Colonic mucosa (tissue), 4 donors: ENCODE data around the gene RAD21L1. TPM values are rescaled to one million over a fixed set of nuclear protein-coding genes. Genes with fewer than 3 reads are reported as not detected.
"Not testable (repeated sequence)": the region's sequence is repeated elsewhere in the genome, so short reads cannot be mapped to it uniquely, and the experiment has no call there.

Experiments
- DNase-seq: peaks from one replicate; pipeline ENCODE4 v3.0.0-alpha.2; 2020
- H3K27ac ChIP-seq: fragments of 200-600 bp; one replicate; pipeline ENCODE4 v1.8.0; 2021
- H3K27me3 ChIP-seq: fragments of 200-600 bp; one replicate; pipeline ENCODE4 v1.8.0; 2021
- H3K36me3 ChIP-seq: fragments of 200-600 bp; one replicate; pipeline ENCODE4 v1.8.0; 2021
- H3K4me1 ChIP-seq: fragments of 200-600 bp; one replicate; pipeline ENCODE4 v1.8.0; 2021; ENCODE audit warnings: mild to moderate bottlenecking
- H3K4me3 ChIP-seq: fragments of 200-600 bp; one replicate; pipeline ENCODE4 v1.8.0; 2021
- H3K9ac ChIP-seq, 2 donors: one replicate each; pipeline ENCODE4 v1.7.0; 2013; ENCODE audit warnings: control low read depth in 2 of 2, low read depth in 2 of 2, low read length in 2 of 2
- H3K9me3 ChIP-seq: fragments of 200-600 bp; one replicate; pipeline ENCODE4 v1.8.0; 2021
- intact Hi-C: fragments of 100-400 bp; cut with DNase I; formaldehyde crosslinking; loops from one replicate; pipeline ENCODE4 v1.14.1; 2022
- total RNA-seq, 2 donors: library from RNA; stranded (reverse); fragmentation: NEBNext Ultra II Directional in 1 of 2; extraction: Animal tissue kit (Norgen Biotek cat#: 25700) in 1 of 2; gene quantifications; one replicate each; pipeline ENCODE4 v1.2.1, GENCODE V29; 2021
- TF ChIP-seq, protein P1 (sequence below): fragments of 200-600 bp; IDR thresholded peaks from one replicate; pipeline ENCODE4 v1.8.0; 2022; ENCODE audit warnings: antibody characterized with exemption, mild to moderate bottlenecking
- donor health status: healthy.
- donor health status: DM: no; HTN: no; CAD: no.
- donor health status: DM: no; HTN: no; CAD: no.

RAD21L1 gene
- total RNA-seq, 2 donors from 2014 or later: not detected

DNA sequence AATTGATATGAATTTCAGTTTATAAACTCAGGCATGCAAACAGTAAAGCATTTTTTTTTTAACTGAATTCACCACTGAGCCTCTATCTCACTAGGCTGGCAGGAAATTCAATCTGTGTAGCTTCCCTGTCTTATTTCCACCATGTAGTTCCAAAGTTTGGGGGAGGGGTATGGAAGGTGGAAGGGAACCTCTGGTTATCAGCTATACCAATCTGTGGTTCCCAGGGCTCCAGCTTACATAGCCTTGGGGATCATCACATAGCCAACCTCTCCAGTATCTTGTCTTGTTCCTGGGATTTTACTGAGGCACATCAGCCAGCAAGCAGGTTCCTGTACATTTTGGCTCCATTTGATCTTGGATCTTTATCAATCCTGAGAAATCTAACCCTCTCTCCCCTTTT lies 15.6 kb downstream of the RAD21L1 start:
- no peaks in the 10 kb centered on the region for H3K9me3 ChIP-seq
- no peak for DNase-seq
- no peak overlapping the region for H3K9ac ChIP-seq
- H3K4me1 ChIP-seq: no peaks in the 10 kb centered on the region
- H3K4me3 ChIP-seq: no peak overlapping the region
- no peaks in the 10 kb centered on the region for H3K36me3 ChIP-seq
- intact Hi-C loops: no loop called here
- TF ChIP-seq, protein P1, sequence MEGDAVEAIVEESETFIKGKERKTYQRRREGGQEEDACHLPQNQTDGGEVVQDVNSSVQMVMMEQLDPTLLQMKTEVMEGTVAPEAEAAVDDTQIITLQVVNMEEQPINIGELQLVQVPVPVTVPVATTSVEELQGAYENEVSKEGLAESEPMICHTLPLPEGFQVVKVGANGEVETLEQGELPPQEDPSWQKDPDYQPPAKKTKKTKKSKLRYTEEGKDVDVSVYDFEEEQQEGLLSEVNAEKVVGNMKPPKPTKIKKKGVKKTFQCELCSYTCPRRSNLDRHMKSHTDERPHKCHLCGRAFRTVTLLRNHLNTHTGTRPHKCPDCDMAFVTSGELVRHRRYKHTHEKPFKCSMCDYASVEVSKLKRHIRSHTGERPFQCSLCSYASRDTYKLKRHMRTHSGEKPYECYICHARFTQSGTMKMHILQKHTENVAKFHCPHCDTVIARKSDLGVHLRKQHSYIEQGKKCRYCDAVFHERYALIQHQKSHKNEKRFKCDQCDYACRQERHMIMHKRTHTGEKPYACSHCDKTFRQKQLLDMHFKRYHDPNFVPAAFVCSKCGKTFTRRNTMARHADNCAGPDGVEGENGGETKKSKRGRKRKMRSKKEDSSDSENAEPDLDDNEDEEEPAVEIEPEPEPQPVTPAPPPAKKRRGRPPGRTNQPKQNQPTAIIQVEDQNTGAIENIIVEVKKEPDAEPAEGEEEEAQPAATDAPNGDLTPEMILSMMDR: no peak
- H3K27ac ChIP-seq: no peak overlapping the region
- no peaks in the 10 kb centered on the region for H3K27me3 ChIP-seq

DNA sequence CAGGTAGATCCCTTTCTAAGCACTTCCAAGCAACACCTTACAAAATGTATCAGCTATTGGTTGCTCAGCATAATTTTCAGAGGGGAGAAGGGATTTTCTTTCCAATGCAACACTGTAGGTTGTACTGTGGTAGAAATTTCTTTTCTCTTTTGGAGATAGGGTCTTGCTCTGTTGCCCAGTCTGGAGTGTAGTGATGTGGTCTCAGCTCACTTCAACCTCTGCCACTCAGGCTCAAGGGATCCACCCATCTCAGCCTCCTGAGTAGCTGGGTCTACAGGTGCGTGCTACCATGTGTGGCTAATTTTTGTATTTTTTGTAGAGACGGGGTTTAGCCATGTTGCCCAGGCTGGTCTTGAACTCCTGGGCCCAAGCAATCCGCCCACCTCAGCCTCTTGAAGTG lies 16.3 kb downstream of the RAD21L1 start:
- no peak overlapping the region for H3K4me3 ChIP-seq
- H3K27ac ChIP-seq: no peak overlapping the region
- H3K36me3 ChIP-seq: no peaks in the 10 kb centered on the region
- no peaks in the 10 kb centered on the region for H3K4me1 ChIP-seq
- intact Hi-C loops: no loop called here
- DNase-seq: no peak
- H3K9ac ChIP-seq: no peak overlapping the region
- no peaks in the 10 kb centered on the region for H3K27me3 ChIP-seq
- TF ChIP-seq, protein P1: no peak
- H3K9me3 ChIP-seq: no peaks in the 10 kb centered on the region

DNA sequence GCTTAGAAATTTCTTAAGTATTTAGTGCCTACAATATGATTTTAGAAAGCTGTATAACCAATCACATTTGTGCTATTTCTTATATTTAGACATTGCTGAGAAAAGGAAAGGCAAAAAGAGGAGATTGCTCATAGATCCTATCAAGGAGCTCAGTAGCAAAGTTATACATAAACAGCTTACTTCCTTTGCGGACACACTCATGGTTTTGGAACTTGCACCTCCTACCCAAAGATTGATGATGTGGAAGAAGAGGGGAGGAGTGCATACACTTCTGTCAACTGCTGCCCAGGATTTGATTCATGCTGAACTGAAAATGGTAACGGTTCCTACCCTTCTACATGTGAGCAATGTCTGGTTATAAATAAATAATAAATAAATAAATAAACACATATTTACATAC lies 16.7 kb downstream of the RAD21L1 start:
- Histone ChIP-seq H3K27ac (no peak overlapping the region), H3K9me3 (no peaks in the 10 kb centered on the region), H3K27me3 (no peaks in the 10 kb centered on the region), H3K4me3 (no peak overlapping the region), H3K9ac (no peak overlapping the region), H3K36me3 (no peaks in the 10 kb centered on the region), H3K4me1 (no peaks in the 10 kb centered on the region)
- TF ChIP-seq, protein P1: no peak
- no peak for DNase-seq
- intact Hi-C loops: no loop called here

DNA sequence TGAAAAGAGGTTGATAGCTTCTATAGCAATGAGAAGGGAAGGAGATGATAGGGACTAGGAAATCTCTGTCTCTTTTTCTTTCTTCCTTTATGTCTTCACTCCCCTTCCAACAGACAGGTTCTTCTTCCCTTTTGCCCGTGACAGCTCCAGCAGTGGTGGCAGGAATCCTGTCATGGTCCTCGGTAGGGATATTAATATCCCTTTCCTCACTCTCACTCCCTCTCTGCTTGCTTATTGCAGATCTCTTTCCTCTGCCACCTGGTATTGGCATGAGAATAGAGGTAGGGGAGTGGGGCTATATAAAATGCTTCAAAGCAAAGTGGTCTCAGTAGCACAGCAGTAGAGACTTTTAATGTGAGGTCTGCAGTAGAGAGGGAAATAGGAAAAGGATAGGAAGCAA lies 19.7 kb downstream of the RAD21L1 start:
- Histone ChIP-seq H3K27ac (no peak overlapping the region), H3K27me3 (no peaks in the 10 kb centered on the region), H3K36me3 (no peaks in the 10 kb centered on the region), H3K4me3 (no peak overlapping the region), H3K9me3 (no peaks in the 10 kb centered on the region), H3K9ac (no peak overlapping the region), H3K4me1 (no peaks in the 10 kb centered on the region)
- intact Hi-C loops: no loop called here
- TF ChIP-seq, protein P1: no peak
- DNase-seq: no peak

DNA sequence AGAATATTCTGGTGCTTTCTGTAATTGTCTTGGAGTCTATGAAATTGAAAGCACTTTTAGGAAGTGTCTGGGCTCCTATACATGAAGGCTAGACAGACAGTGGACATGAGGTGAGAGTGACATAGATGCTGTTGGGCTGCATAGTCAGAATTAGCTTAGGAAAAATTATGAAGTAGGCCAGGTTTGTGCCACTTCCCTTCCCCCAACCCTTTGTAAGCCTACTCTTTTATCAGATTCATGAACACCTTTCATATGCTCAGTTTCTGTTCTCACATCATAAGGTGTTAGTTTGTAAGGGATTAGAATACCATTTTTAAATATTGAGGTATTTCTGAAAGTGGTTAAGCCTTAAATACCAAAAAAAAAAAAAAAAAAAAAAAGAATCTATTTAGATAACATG lies 21.8 kb downstream of the RAD21L1 start:
- intact Hi-C loops: no loop called here
- no peaks in the 10 kb centered on the region for H3K9me3 ChIP-seq
- no peaks in the 10 kb centered on the region for H3K36me3 ChIP-seq
- H3K4me3 ChIP-seq: no peak overlapping the region
- no peaks in the 10 kb centered on the region for H3K27me3 ChIP-seq
- no peak overlapping the region for H3K27ac ChIP-seq
- H3K9ac ChIP-seq: no peak overlapping the region
- TF ChIP-seq, protein P1: no peak
- no peak for DNase-seq
- no peaks in the 10 kb centered on the region for H3K4me1 ChIP-seq

DNA sequence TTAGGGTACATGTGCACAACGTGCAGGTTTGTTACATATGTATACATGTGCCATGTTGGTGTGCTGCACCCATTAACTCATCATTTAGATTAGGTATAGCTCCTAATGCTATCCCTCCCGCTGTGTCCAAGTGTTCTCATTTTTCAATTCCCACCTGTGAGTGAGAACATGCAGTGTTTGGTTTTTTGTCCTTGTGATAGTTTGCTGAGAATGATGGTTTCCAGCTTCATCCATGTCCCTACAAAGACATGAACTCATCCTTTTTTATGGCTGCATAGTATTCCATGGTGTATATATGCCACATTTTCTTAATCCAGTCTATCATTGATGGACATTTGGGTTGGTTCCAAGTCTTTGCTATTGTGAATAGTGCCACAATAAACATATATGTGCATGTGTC lies 24.4 kb downstream of the RAD21L1 start:
- H3K27ac ChIP-seq, H3K9me3 ChIP-seq, H3K4me3 ChIP-seq, H3K27me3 ChIP-seq, H3K36me3 ChIP-seq, H3K9ac ChIP-seq, intact Hi-C loops, H3K4me1 ChIP-seq, DNase-seq: not testable (repeated sequence)
